ENCODE measurements around the gene ARHGAP28.

Gene ARHGAP28

DNA sequence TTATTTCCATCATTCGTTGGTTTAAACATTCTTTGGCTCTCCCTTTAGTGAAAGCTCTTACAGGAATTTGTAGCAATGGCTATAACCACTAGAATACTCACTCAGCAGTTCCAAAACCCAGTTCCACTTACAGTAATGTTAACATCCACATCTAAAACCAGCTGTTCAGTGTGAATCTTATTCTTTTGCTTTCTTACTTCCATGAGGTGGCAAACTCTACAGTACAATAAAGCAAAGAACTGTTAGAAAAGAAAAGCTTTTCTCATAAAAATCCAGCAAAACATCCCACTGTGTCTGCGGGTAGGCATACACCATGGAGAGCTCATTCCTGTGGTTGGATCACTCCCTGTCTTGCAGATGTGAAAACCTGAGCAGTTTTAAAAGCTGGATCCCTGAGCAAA is 147.1 kb downstream of the ARHGAP28 start:
- TF ChIP-seq, protein P1, sequence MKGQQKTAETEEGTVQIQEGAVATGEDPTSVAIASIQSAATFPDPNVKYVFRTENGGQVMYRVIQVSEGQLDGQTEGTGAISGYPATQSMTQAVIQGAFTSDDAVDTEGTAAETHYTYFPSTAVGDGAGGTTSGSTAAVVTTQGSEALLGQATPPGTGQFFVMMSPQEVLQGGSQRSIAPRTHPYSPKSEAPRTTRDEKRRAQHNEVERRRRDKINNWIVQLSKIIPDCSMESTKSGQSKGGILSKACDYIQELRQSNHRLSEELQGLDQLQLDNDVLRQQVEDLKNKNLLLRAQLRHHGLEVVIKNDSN (IDR thresholded peaks at IDR 0.05), result no peak
- TF ChIP-seq, protein P2, sequence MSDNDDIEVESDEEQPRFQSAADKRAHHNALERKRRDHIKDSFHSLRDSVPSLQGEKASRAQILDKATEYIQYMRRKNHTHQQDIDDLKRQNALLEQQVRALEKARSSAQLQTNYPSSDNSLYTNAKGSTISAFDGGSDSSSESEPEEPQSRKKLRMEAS (IDR thresholded peaks at IDR 0.05), result no peak

DNA sequence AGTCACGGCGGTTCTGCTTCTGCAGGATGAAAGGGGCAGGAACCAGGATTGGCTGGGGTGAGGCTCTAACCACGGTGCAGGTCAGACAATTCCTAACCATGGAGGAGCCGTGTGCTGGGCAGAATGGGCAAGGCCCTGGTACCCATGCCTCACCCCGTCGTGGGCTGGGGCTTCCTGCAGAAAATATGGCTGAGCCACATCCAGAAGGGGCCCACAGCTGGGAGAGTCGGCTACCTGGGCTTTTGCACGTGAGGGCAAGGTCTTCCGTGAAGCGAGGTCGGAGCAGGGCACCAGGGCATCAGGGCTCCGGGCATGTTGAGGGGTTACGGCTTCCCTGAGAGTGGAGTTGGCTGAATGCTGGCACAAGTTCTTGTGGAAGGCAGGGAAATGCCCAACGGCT is 147.8 kb downstream of the ARHGAP28 start:
- no peak for TF ChIP-seq YY1 (IDR thresholded peaks at IDR 0.05; ENCODE audit: low read depth)
- no peak for TF ChIP-seq EGR1 (IDR thresholded peaks at IDR 0.05)
- TF ChIP-seq, protein P2 (IDR thresholded peaks at IDR 0.05), result no peak
- TF ChIP-seq, protein P1 (IDR thresholded peaks at IDR 0.05), result no peak
- no peak for TF ChIP-seq REST (IDR thresholded peaks at IDR 0.05; ENCODE audit: low read depth)
- TF ChIP-seq ZBTB7A (IDR thresholded peaks at IDR 0.05; ENCODE audit: low read depth), result no peak
- no peak for TF ChIP-seq CREB1 (IDR thresholded peaks at IDR 0.05; ENCODE audit: low read depth)
- no peak for TF ChIP-seq EP300 (IDR thresholded peaks at IDR 0.05; ENCODE audit: borderline replicate concordance)
- no peak for TF ChIP-seq RAD21 (IDR thresholded peaks at IDR 0.05; ENCODE audit: low read depth)
- no peak for TF ChIP-seq NFIC (IDR thresholded peaks at IDR 0.05)
- no peak for TF ChIP-seq TCF12 (IDR thresholded peaks at IDR 0.05; ENCODE audit: low read depth)
- no peak for TF ChIP-seq CEBPB (IDR thresholded peaks at IDR 0.05)
- no peak for TF ChIP-seq FOXM1 (IDR thresholded peaks at IDR 0.05; ENCODE audit: borderline replicate concordance, low read depth)
- TF ChIP-seq TEAD4 (IDR thresholded peaks at IDR 0.05), result no peak
- TF ChIP-seq TAF1 (IDR thresholded peaks at IDR 0.05; ENCODE audit: low read depth), result no peak

GRCh38 chr18:6878556-6879297 is 149.2 kb downstream of the ARHGAP28 start:
- TF ChIP-seq EP300 (IDR thresholded peaks at IDR 0.05; ENCODE audit: borderline replicate concordance) (no peak), RAD21 (IDR thresholded peaks at IDR 0.05; ENCODE audit: low read depth) (no peak), ZBTB7A (IDR thresholded peaks at IDR 0.05; ENCODE audit: low read depth) (no peak), TAF1 (IDR thresholded peaks at IDR 0.05; ENCODE audit: low read depth) (no peak), FOXM1 (IDR thresholded peaks at IDR 0.05; ENCODE audit: borderline replicate concordance, low read depth) (no peak), YY1 (IDR thresholded peaks at IDR 0.05; ENCODE audit: low read depth) (no peak), REST (IDR thresholded peaks at IDR 0.05; ENCODE audit: low read depth) (no peak), CEBPB (IDR thresholded peaks at IDR 0.05) (no peak), CREB1 (IDR thresholded peaks at IDR 0.05; ENCODE audit: low read depth) (no peak), NFIC (IDR thresholded peaks at IDR 0.05) (no peak)
- TF ChIP-seq, protein P2 (IDR thresholded peaks at IDR 0.05), result no peak

DNA sequence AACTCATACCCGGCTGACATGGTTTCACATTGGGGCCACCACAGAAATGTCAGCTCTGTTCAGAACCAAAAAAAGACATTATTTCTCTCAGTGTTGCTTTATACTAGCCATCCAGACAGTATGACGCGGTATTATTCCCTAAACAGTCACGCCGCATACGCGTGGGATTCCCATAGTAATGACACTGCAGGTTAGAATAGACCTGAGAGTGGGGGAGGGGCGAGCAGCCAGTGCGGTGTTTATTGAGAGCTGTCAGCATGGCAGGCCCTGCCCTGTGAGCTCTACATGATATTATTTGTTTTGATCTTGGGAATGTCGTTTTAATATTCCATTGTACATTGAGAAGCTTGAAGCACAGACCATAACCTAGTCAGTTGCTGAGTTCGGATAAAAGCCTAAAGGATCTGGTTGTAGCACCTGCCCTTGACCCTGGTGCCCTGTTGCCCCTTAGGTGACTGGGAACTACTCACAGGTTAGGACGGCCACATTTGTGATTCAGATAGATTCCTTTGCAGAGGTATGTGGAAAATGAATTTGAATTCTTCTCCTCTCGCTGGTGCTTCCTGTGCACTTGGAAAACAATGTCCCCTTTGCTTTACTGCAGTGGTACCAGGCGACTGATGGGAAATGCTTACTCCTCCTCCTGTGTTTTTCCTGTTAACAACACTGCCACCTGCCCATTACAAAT is 150.1 kb downstream of the ARHGAP28 start:
- no peak for TF ChIP-seq TAF1 (IDR thresholded peaks at IDR 0.05; ENCODE audit: low read depth)
- no peak for TF ChIP-seq REST (IDR thresholded peaks at IDR 0.05; ENCODE audit: low read depth)
- TF ChIP-seq TCF12 (IDR thresholded peaks at IDR 0.05; ENCODE audit: low read depth), result no peak
- TF ChIP-seq CREB1 (IDR thresholded peaks at IDR 0.05; ENCODE audit: low read depth), result no peak
- TF ChIP-seq NFIC (IDR thresholded peaks at IDR 0.05), result no peak
- no peak for TF ChIP-seq EGR1 (IDR thresholded peaks at IDR 0.05)
- no peak for TF ChIP-seq FOXM1 (IDR thresholded peaks at IDR 0.05; ENCODE audit: borderline replicate concordance, low read depth)
- TF ChIP-seq ZBTB7A (IDR thresholded peaks at IDR 0.05; ENCODE audit: low read depth), result no peak
- TF ChIP-seq, protein P1 (IDR thresholded peaks at IDR 0.05), result no peak
- TF ChIP-seq, protein P2 (IDR thresholded peaks at IDR 0.05), result no peak
- no peak for TF ChIP-seq RAD21 (IDR thresholded peaks at IDR 0.05; ENCODE audit: low read depth)
- no peak for TF ChIP-seq CEBPB (IDR thresholded peaks at IDR 0.05)
- TF ChIP-seq YY1 (IDR thresholded peaks at IDR 0.05; ENCODE audit: low read depth), result no peak
- no peak for TF ChIP-seq EP300 (IDR thresholded peaks at IDR 0.05; ENCODE audit: borderline replicate concordance)
- no peak for TF ChIP-seq TEAD4 (IDR thresholded peaks at IDR 0.05)
